Measurements from ENCODE around the gene ZFP92.

The ZFP92 gene

DNA sequence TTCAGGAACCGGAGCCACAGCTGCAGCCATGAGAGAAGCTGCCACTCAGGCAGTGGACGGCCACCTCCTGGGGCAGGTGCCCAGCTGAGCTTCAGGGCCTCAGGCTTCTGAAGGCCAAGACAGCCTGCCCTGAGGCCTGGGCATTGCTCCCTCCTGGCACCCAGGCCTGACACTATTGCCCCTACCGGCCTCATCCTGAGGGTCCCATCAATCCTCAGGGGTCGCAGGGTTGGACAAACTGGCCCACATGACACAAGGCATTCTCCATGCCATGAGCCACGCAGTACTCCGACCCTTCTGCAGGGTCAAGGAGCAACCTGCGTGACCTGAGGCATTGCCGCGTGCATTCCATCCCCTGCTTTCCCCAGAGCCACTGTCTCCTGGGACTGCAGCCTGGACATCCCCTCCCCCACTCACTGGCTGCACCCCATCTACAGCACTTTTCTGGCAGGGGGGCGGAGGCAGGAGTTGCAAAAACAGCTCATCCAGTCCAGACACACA is 3.0 kb upstream of the ZFP92 start:
- DNase-seq (ENCODE audit: low read depth): no peak

GRCh38 chrX:153408871-153409351 is 2.4 kb upstream of the ZFP92 start:
- DNase-seq (ENCODE audit: low read depth): no peak

- DNase-seq (ENCODE audit: low read depth): no peak
Measured at GRCh38 chrX:153409414-153410101, 1.7 kb upstream of the ZFP92 start.

GRCh38 chrX:153410373-153410772 is 899 bp upstream of the ZFP92 start:
- no peak for DNase-seq (ENCODE audit: low read depth)

DNA sequence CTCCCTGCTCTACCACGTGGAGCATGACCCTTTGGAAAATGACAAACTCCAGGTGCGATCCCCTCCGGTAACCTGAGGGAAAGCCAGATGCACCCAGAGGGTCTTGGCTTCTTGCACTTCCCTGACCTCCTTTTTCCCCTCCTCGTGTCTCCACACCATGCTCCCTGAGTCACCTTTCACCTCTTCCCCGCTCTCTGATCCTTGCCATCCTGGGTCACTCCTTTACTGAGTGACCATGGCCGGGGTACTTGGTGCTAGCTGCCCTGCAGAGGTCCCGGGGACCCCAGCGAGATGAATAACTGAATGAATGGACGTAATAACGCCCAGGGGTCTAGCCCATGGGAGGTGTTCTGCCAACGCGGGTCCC is 401 bp upstream of the ZFP92 start:
- no peak for DNase-seq (ENCODE audit: low read depth)

- DNase-seq (ENCODE audit: low read depth): no peak
Measured at GRCh38 chrX:153411988-153412574, 809 bp downstream of the ZFP92 start.

DNA sequence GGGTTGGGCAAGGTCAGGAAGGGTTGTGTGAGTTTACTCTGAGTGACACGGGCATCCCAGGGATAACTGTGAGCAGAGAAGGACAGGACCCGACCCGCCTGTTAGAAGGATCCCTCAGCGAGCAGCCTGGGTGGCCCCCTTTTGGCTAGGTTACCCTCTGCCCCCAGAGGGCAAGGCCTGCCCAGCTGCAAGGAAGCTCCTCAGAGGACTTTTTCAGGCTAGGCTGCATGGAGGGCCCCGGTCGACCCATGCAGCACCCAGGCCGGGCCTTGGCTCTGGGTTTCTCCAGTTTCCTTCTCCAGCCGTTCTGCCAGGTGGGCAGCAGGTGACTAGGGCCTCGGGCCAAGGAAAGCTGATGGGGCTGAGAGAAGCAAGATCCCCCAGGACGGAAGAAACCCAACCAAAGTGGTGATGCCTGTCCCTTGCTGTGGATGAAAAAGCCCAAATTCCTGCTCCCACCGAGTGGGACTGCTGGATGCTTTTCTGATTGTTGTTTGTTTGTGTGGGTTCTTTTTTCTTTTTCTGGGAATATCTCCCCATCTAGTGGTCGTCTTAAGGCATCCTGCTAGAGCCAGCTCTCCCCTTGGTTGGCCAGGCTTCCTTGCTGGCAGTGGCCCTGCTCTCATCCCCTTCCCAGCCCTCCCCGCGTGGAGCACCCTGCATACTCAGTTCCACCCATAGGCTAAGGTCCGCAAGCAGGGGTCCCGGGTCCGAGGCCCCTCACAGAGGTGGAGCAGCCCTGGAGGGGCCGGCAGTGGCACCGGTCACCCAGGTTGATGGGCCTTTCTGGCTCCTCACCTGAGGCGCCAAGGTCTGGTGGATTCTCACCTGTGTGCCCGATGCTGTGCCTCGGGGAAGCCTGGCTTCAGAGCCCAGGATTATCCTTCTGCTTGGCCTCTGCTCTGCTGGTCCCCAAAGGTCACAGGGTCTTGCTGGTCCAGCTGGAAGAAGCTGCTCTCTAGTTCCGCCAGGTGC is 1.8 kb downstream of the ZFP92 start:
- no peak for DNase-seq (ENCODE audit: low read depth)

DNA sequence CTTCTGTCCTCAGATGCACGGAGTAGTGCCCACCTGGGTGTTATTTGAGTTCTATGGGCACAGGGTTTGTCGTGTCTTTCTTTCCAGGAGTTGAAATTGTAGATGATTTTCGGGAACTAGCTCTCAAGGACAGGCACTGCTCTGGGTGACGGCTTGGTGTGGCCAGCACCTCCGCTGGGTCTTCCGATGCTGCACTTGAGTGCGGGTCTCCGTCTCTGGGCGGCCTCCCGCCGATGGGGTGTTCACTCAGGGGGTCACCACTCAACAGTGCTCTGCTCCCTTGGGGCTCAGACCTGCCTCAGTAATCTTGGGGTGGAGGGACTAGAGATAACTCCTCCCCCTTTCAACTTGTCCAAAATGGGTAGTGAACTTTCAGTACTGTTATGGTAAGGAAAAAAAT is 2.5 kb downstream of the ZFP92 start:
- no peak for DNase-seq (ENCODE audit: low read depth)

DNA sequence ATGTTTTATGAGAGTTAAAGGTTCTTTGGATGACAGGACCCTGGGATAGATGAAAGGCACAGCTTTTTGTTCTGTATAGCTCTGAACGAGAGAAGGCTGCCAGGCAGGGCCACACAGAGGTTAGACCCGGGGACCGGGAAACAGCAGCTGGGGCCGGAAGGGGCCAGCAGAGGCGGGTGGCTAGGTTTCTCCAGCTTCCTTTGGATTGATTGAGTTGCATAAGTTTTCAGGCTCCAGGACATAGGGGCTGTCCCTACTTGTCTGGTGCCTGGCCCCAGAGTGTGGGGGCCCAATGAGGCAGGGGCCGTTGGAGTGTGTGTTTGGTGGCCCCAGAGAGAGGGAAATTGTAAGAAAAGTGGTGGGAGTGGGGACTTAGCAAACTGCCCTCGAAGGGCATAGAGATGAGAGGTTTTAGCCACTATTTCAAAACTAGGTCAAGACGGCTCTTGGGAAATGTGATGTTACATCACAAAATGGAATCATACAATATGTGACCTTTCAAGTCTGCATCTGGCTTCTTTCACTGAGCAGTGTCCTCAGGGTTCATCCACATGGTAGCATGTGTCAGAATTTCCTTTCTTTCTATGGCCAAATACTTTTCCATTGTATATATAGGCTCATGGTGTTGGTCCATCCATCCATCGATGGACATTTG is 3.7 kb downstream of the ZFP92 start:
- no peak for DNase-seq (ENCODE audit: low read depth)

- no peak for DNase-seq (ENCODE audit: low read depth)
Measured at GRCh38 chrX:153416781-153417450, 5.6 kb downstream of the ZFP92 start.

GRCh38 chrX:153417637-153418036 is 6.4 kb downstream of the ZFP92 start:
- DNase-seq (ENCODE audit: low read depth): no peak

DNA sequence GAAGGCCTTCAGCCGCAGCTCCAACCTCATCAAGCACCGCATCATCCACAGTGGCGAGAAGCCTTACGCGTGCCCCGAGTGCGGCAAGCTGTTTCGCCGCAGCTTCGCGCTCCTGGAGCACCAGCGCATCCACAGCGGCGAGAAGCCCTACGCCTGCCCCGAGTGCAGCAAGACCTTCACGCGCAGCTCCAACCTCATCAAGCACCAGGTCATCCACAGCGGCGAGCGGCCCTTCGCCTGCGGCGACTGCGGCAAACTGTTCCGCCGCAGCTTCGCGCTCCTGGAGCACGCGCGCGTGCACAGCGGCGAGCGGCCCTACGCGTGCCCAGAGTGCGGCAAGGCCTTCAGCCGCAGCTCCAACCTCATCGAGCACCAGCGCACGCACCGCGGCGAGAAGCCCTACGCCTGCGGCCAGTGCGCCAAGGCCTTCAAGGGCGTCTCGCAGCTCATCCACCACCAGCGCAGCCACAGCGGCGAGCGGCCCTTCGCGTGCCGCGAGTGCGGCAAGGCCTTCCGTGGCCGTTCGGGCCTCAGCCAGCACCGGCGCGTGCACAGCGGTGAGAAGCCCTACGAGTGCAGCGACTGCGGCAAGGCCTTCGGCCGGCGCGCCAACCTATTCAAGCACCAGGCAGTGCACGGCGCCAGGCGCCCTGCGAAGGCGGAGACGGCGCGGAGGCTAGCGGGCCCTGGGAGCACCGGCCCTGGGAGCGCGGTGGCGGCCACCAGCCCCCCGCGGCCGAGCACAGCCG is 9.8 kb downstream of the ZFP92 start:
- DNase-seq (ENCODE audit: low read depth): no peak

- DNase-seq (ENCODE audit: low read depth): no peak
Measured at GRCh38 chrX:153421856-153422255, 10.6 kb downstream of the ZFP92 start.

DNA sequence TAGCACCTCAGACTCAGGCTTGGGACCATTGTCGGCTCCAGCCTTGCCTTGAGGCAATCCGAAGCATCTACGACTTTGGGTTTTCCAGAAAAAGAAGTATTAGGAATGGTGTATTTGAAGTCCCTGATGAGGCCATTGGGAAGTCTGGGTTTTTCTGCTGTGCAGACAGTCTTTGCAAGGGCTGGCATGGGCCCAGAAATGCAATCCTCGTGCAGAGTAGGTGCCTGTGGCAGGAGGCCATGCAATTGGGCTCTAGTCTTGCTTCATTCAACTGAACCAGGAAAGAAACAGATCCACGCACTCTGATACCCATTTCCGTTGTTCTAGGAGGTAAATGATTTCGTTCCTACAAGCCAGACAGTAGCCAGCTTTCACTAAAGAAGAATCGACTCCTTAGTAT is 12.4 kb downstream of the ZFP92 start:
- DNase-seq (ENCODE audit: low read depth): no peak

- DNase-seq (ENCODE audit: low read depth): no peak
Measured at GRCh38 chrX:153426204-153426603, 14.9 kb downstream of the ZFP92 start.

DNA sequence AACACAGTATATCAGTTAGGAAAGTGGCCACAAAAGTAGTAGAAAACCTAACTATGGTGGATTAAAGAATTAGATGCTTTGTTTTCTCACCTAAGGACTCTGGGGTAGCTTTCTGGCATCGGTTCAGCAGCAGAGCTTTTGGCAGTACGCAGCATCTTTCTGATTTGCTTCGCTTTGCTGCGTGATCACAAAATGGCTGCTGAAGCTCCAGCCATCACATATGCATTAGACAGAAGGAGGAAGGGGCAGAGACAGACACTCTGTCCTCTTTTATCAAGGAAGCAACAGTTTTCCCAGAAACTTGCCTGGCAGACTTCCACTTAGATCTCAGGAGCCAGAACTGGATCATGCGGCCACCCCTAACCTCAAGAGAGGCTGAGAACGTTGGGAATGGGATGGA is 19.5 kb downstream of the ZFP92 start:
- DNase-seq (ENCODE audit: low read depth): no peak

- DNase-seq (ENCODE audit: low read depth): no peak
Measured at GRCh38 chrX:153433161-153433680, 21.9 kb downstream of the ZFP92 start.

DNA sequence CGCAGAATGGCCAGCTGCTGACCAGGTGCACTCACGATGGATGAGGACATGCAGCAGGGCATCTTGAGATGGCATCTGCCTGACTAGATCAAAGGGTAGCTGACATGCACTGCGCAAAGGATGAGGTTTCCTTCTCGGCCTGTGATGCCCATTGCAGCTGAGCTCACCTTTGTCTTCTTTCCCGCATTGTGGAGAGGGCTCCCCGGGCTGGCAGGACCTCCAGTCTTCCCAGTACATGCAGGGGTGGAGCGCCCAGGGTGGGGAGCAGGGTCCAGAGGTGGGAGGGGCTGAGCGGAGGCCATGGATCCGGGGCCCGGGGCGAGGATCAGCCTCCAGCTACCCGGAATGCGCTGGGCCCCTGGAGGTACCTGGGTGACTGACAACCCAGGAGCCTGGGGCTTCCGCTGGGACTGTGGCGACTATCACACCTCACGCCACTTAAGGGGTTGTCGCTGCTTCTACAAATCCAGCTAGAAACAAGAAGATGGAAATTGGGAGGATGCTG is 22.6 kb downstream of the ZFP92 start:
- DNase-seq (ENCODE audit: low read depth): no peak

- DNase-seq (ENCODE audit: low read depth): no peak
Measured at GRCh38 chrX:153434801-153435200, 23.5 kb downstream of the ZFP92 start.

DNA sequence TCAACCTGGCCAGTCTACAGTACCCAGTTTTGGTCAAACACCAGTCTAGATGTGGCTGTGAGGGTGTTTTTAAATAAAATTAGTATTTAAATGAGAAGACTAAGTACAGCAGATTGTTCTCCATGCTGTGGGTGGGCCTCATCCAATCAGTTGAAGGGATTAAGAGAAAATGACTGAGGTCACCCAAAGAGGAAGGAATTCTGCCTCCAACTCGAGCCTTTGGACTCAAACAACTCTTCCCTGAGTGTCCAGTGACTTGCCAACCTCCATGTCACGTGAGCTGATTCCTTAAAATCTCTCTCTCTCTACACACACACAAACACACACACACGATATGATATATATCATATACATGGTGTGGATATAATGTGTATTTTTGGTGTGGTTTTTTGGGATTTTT is 24.6 kb downstream of the ZFP92 start:
- no peak for DNase-seq (ENCODE audit: low read depth)

Measured in stimulated activated CD8-positive, alpha-beta memory T cell treated with anti-CD3 and anti-CD28 coated beads, Interleukin-15, amount 100 ng/mL, for 24 hours (primary cell).